Measurements from ENCODE around the gene OR8H1. TPM values are rescaled to one million over a fixed set of nuclear protein-coding genes. Genes with fewer than 3 reads are reported as not detected.

The OR8H1 gene, protein sequence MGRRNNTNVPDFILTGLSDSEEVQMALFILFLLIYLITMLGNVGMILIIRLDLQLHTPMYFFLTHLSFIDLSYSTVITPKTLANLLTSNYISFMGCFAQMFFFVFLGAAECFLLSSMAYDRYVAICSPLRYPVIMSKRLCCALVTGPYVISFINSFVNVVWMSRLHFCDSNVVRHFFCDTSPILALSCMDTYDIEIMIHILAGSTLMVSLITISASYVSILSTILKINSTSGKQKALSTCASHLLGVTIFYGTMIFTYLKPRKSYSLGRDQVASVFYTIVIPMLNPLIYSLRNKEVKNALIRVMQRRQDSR
- total RNA-seq (2014; rRNA removed; shearing (Covaris generic)): not detected in 2 replicates
- total RNA-seq (2022): not detected in 2 replicates
- not detected for Bru-seq, nascent RNA
- not detected for BruChase-seq, experiment 1, labeled RNA remaining after a 6-hour chase
- BruChase-seq, experiment 2, labeled RNA remaining after a 2-hour chase: not detected
- long read RNA-seq: 0 reads

DNA sequence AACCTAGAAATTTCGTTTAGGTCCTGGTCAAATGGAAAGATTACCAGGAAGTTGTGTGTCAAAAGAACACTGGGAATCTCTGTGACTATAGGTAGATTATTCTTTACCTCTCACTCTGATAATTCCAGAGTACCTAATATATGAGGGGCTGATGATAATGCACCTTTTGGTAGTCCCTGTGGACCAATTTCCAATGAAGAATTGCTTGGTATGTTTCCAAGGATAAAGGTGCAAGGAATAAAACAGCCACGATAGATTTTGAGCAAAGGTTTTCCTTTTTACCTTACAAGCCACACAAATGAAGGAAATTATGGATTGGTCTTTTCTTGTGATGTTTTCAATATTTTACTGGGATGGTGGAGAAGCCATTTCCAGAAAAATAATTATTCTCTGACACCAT, at the start of gene OR8H1:
OR8H1 (minus strand) TSS at position 101 of the 400 bp plus-strand sequence. CDS start 1,192 bp downstream, outside the sequence.
- H4K20me1 ChIP-seq (ENCODE audit: insufficient read depth, low read length): no peaks in the 10 kb centered on the region
- no peak for DNase-seq (ENCODE audit: low spot score)
- CTCF ChIA-PET (ENCODE audit: unreplicated experiment): no interaction called here
- H2AFZ ChIP-seq (ENCODE audit: low read length): no peak within 1 kb of the TSS
- no peaks in the 10 kb centered on the region for H3K36me3 ChIP-seq (ENCODE audit: insufficient read depth, low read length)
- H3K4me2 ChIP-seq (ENCODE audit: low read length): no peak within 1 kb of the TSS
- 0 out of 2 replicates have a peak, but pooled peaks cover 4% of the 10 kb centered on the region for H3K9me3 ChIP-seq (ENCODE audit: low read length)
- H3K9me2 ChIP-seq (ENCODE audit: insufficient read depth, low read length): no peaks in the 10 kb centered on the region
- intact Hi-C loops (cut with micrococcal nuclease; ENCODE audit: unreplicated experiment): no loop called here
- no TSS peak for BruUV-seq (replicated peaks)
- H3K27ac ChIP-seq (ENCODE audit: low read depth, low read length, poor library complexity, severe bottlenecking): no peak within 1 kb of the TSS
- no peaks in the 10 kb centered on the region for H3K79me2 ChIP-seq (ENCODE audit: insufficient read depth, low read depth, low read length)
- TF ChIP-seq, protein P1, sequence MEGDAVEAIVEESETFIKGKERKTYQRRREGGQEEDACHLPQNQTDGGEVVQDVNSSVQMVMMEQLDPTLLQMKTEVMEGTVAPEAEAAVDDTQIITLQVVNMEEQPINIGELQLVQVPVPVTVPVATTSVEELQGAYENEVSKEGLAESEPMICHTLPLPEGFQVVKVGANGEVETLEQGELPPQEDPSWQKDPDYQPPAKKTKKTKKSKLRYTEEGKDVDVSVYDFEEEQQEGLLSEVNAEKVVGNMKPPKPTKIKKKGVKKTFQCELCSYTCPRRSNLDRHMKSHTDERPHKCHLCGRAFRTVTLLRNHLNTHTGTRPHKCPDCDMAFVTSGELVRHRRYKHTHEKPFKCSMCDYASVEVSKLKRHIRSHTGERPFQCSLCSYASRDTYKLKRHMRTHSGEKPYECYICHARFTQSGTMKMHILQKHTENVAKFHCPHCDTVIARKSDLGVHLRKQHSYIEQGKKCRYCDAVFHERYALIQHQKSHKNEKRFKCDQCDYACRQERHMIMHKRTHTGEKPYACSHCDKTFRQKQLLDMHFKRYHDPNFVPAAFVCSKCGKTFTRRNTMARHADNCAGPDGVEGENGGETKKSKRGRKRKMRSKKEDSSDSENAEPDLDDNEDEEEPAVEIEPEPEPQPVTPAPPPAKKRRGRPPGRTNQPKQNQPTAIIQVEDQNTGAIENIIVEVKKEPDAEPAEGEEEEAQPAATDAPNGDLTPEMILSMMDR (conservative IDR thresholded peaks at IDR 0.05; ENCODE audit: low read length): no peak
- no peak for TF ChIP-seq EZH2phosphoT487 (IDR thresholded peaks at IDR 0.05; ENCODE audit: borderline replicate concordance, low read depth, low read length)
- H3K4me3 ChIP-seq (ENCODE audit: low read depth, low read length, poor library complexity, severe bottlenecking): no peak within 1 kb of the TSS
- H3K4me1 ChIP-seq (ENCODE audit: insufficient read depth, low read length, poor library complexity, severe bottlenecking): no peaks in the 10 kb centered on the region
- POLR2A ChIA-PET: no interaction called here

DNA sequence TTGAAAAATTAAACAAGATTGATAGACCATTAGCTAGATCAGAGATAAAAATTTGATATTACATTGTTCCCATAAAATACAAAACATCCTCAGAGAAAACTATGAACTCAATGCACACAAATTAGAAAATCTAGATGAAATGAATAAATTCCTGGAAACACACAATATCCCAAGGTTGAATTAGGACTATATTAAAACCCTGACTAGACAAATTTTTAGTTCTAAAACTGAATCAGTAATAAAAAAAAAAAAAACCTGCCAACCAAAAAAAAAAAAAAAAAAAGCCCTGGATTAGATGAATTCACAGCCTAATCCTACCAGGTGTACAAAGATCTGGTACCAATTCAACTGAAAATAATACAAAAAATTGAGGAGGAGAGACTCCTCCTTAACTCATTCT, 48.2 kb upstream of the OR8H1 start:
- intact Hi-C loops (cut with micrococcal nuclease; ENCODE audit: unreplicated experiment): no loop called here
- no TSS peak for BruUV-seq (replicated peaks)
- Histone ChIP-seq H3K9me2 (ENCODE audit: insufficient read depth, low read length) (no peaks in the 10 kb centered on the region), H4K20me1 (ENCODE audit: insufficient read depth, low read length) (no peaks in the 10 kb centered on the region), H3K4me2 (ENCODE audit: low read length) (no peak overlapping the region), H2AFZ (ENCODE audit: low read length) (no peak overlapping the region), H3K27ac (ENCODE audit: low read depth, low read length, poor library complexity, severe bottlenecking) (no peak overlapping the region), H3K4me3 (ENCODE audit: low read depth, low read length, poor library complexity, severe bottlenecking) (no peak overlapping the region), H3K4me1 (ENCODE audit: insufficient read depth, low read length, poor library complexity, severe bottlenecking) (no peaks in the 10 kb centered on the region), H3K36me3 (ENCODE audit: insufficient read depth, low read length) (no peaks in the 10 kb centered on the region), H3K79me2 (ENCODE audit: insufficient read depth, low read depth, low read length) (no peaks in the 10 kb centered on the region), H3K9me3 (ENCODE audit: low read length) (no peaks in the 10 kb centered on the region)
- DNase-seq (ENCODE audit: low spot score): no peak
- TF ChIP-seq EZH2phosphoT487 (IDR thresholded peaks at IDR 0.05; ENCODE audit: borderline replicate concordance, low read depth, low read length): no peak
- TF ChIP-seq, protein P1 (conservative IDR thresholded peaks at IDR 0.05; ENCODE audit: low read length): no peak
- ChIA-PET POLR2A (no interaction called here), CTCF (ENCODE audit: unreplicated experiment) (no interaction called here)

DNA sequence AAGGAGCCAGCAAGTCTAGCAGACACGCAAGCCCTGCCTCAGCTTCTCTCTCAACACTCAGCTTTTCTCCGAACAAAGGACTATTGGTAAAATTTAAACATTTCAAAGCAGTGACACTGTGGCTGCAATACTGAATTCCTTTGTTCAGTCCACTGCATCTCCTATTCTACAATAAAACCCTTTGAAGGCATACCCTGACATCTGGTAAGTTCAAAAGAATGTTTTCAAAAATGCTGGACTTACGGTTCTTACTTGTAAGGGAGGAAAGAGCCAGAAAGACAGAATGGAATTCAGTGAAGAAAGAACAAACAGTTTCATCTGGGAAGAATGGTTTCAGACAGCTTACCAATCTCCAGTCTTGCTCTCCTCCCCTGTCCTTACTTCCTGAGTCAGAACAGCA, 41.1 kb upstream of the OR8H1 start:
- H4K20me1 ChIP-seq (ENCODE audit: insufficient read depth, low read length): no peaks in the 10 kb centered on the region
- no peak for DNase-seq (ENCODE audit: low spot score)
- H3K9me3 ChIP-seq (ENCODE audit: low read length): no peaks in the 10 kb centered on the region
- ChIA-PET POLR2A (no interaction called here), CTCF (ENCODE audit: unreplicated experiment) (no interaction called here)
- no peak overlapping the region for H2AFZ ChIP-seq (ENCODE audit: low read length)
- no peaks in the 10 kb centered on the region for H3K79me2 ChIP-seq (ENCODE audit: insufficient read depth, low read depth, low read length)
- H3K36me3 ChIP-seq (ENCODE audit: insufficient read depth, low read length): no peaks in the 10 kb centered on the region
- no TSS peak for BruUV-seq (replicated peaks)
- TF ChIP-seq, protein P1 (conservative IDR thresholded peaks at IDR 0.05; ENCODE audit: low read length): no peak
- no peak for TF ChIP-seq EZH2phosphoT487 (IDR thresholded peaks at IDR 0.05; ENCODE audit: borderline replicate concordance, low read depth, low read length)
- intact Hi-C loops (cut with micrococcal nuclease; ENCODE audit: unreplicated experiment): no loop called here
- H3K9me2 ChIP-seq (ENCODE audit: insufficient read depth, low read length): no peaks in the 10 kb centered on the region
- H3K4me1 ChIP-seq (ENCODE audit: insufficient read depth, low read length, poor library complexity, severe bottlenecking): no peaks in the 10 kb centered on the region
- no peak overlapping the region for H3K27ac ChIP-seq (ENCODE audit: low read depth, low read length, poor library complexity, severe bottlenecking)
- no peak overlapping the region for H3K4me3 ChIP-seq (ENCODE audit: low read depth, low read length, poor library complexity, severe bottlenecking)
- H3K4me2 ChIP-seq (ENCODE audit: low read length): no peak overlapping the region

All from OCI-LY7 (cell line).